H1 (cell line): Measurements from ENCODE around the gene GPR35. TPM values are rescaled to one million over a fixed set of nuclear protein-coding genes. Genes with fewer than 3 reads are reported as not detected.

ENCODE experiments used
- CTCF ChIA-PET: fragments of 300-600 bp; sonication (Branson Sonifier 250); formaldehyde crosslinking; loops from one replicate; lab custom pipeline; 2021; ENCODE audit not compliant: partially characterized antibody; lab: Charles Lee
- POLR2A ChIA-PET: fragments of 300-600 bp; sonication (Branson Sonifier 250); formaldehyde crosslinking; loops from one replicate; lab custom pipeline; 2021; ENCODE audit warnings: inconsistent platforms; ENCODE audit not compliant: partially characterized antibody; lab: Charles Lee
- DNase-seq, 2 experiments: peaks; one replicate each; pipeline versions ENCODE4 v3.0.0 to v3.0.0-alpha.2; 2010 to 2022; ENCODE audit warnings: low spot score in 2 of 2, low read depth in 1 of 2, mixed read lengths in 1 of 2
- FAIRE-seq: peaks from 2 replicates; lab custom pipeline; 2011; peaks lifted over from hg19 to GRCh38; lab: Jason Lieb, UNC
- H2AFZ ChIP-seq: 2 replicates; pipeline ENCODE4 v1.8.1; 2012; ENCODE audit warnings: low read length, inconsistent platforms
- H2AK5ac ChIP-seq: 2 replicates; pipeline ENCODE4 v1.6.1; 2013; ENCODE audit warnings: low read depth, low read length
- H2BK120ac ChIP-seq: replicated peaks from 2 replicates; pipeline ENCODE3; 2013; ENCODE audit warnings: low read depth, low read length, inconsistent platforms
- H2BK12ac ChIP-seq: 2 replicates; pipeline ENCODE4 v1.6.1; 2013; ENCODE audit warnings: low read depth, low read length
- H2BK15ac ChIP-seq: 2 replicates; pipeline ENCODE4 v1.6.1; 2013; ENCODE audit warnings: low read length
- H2BK20ac ChIP-seq: 2 replicates; pipeline ENCODE4 v1.6.1; 2013; ENCODE audit warnings: low read length
- H2BK5ac ChIP-seq: 2 replicates; pipeline ENCODE4 v1.6.1; 2013; ENCODE audit warnings: low read depth, low read length
- H3K14ac ChIP-seq: 2 replicates; pipeline ENCODE4 v1.6.1; 2013; ENCODE audit warnings: inconsistent platforms; ENCODE audit not compliant: insufficient read length
- H3K18ac ChIP-seq: 2 replicates; pipeline ENCODE4 v1.6.1; 2013; ENCODE audit warnings: low read length; ENCODE audit errors: extremely low read depth
- H3K23ac ChIP-seq: 2 replicates; pipeline ENCODE4 v1.6.1; 2013; ENCODE audit warnings: inconsistent platforms; ENCODE audit not compliant: insufficient read length
- H3K23me2 ChIP-seq: 2 replicates; pipeline ENCODE4 v1.6.1; 2013; ENCODE audit warnings: low read depth, low read length
- H3K27ac ChIP-seq: 2 replicates; pipeline ENCODE4 v1.6.1; 2011; ENCODE audit warnings: low read depth, low read length, inconsistent platforms
- H3K27me3 ChIP-seq, 4 experiments: replicated peaks in 1 of 4; 1 replicate in 1 of 4; 2 replicates in 3 of 4; pipeline versions ENCODE4 v1.6.1 to v1.8.1; 2011 to 2013; ENCODE audit warnings: low read length in 3 of 4, mild to moderate bottlenecking in 3 of 4, inconsistent platforms in 2 of 4, mixed read lengths in 2 of 4, moderate library complexity in 1 of 4; ENCODE audit not compliant: control insufficient read depth in 3 of 4, insufficient read depth in 3 of 4; ENCODE audit errors: extremely low read depth in 1 of 4
- H3K36me3 ChIP-seq, 4 experiments: 2 replicates each; pipeline versions ENCODE4 v1.6.1 to v1.8.1; 2011 to 2013; ENCODE audit warnings: mild to moderate bottlenecking in 4 of 4, low read length in 3 of 4, moderate library complexity in 2 of 4, control low read depth in 1 of 4, inconsistent platforms in 1 of 4; ENCODE audit not compliant: insufficient read depth in 4 of 4, control insufficient read depth in 2 of 4
- H3K4ac ChIP-seq: replicated peaks from 2 replicates; pipeline ENCODE3; 2013; ENCODE audit warnings: low read length, low read depth, mixed read lengths, inconsistent platforms; ENCODE audit not compliant: insufficient read length
- H3K4me1 ChIP-seq, 4 experiments: replicated peaks in 1 of 4; 1 replicate in 1 of 4; 2 replicates in 3 of 4; pipeline versions ENCODE4 v1.6.1 to v1.8.1; 2011 to 2013; ENCODE audit warnings: low read length in 3 of 4, inconsistent platforms in 2 of 4, mixed read lengths in 1 of 4; ENCODE audit not compliant: insufficient read depth in 4 of 4, control insufficient read depth in 3 of 4
- H3K4me2 ChIP-seq, 2 experiments: 2 replicates each; pipeline versions ENCODE4 v1.6.1 to v1.8.1; 2011 to 2013; ENCODE audit warnings: low read depth in 2 of 2, low read length in 2 of 2, control low read depth in 1 of 2, inconsistent platforms in 1 of 2, mild to moderate bottlenecking in 1 of 2; ENCODE audit not compliant: insufficient read depth in 1 of 2
- H3K4me3 ChIP-seq, 4 experiments: fragments of 200-600, 300-600 bp in 1 of 4; sonication (generic), shearing (Covaris generic), sonication (Bioruptor Twin) in 1 of 4; 2 replicates each; pipeline versions ENCODE4 v1.5.1 to v1.8.1; 2011 to 2016; ENCODE audit warnings: low read length in 4 of 4, low read depth in 3 of 4, control low read depth in 2 of 4, inconsistent platforms in 2 of 4, mild to moderate bottlenecking in 2 of 4, mixed read lengths in 1 of 4, moderate library complexity in 1 of 4; ENCODE audit not compliant: insufficient read depth in 2 of 4; ENCODE audit errors: extremely low read depth in 1 of 4
- H3K56ac ChIP-seq: replicated peaks from 2 replicates; pipeline ENCODE3; 2013; ENCODE audit warnings: low read depth, mild to moderate bottlenecking, mixed read lengths, low read length, inconsistent platforms; ENCODE audit not compliant: insufficient read length
- H3K79me1 ChIP-seq: 2 replicates; pipeline ENCODE4 v1.6.1; 2013; ENCODE audit warnings: low read depth, low read length, control low read depth
- H3K79me2 ChIP-seq, 2 experiments: 2 replicates each; pipeline versions ENCODE4 v1.6.1 to v1.8.1; 2012 to 2013; ENCODE audit warnings: low read length in 2 of 2, mild to moderate bottlenecking in 2 of 2, inconsistent platforms in 1 of 2; ENCODE audit not compliant: insufficient read depth in 2 of 2, control insufficient read depth in 1 of 2
- H3K9ac ChIP-seq, 4 experiments: replicated peaks in 1 of 4; 1 replicate in 1 of 4; 2 replicates in 3 of 4; pipeline versions ENCODE4 v1.6.1 to v1.8.1; 2011 to 2013; ENCODE audit warnings: low read depth in 3 of 4, low read length in 3 of 4, control low read depth in 2 of 4, mild to moderate bottlenecking in 2 of 4, moderate library complexity in 2 of 4, inconsistent platforms in 1 of 4; ENCODE audit errors: extremely low read depth in 1 of 4
- H3K9me3 ChIP-seq, 2 experiments: 2 replicates each; pipeline versions ENCODE4 v1.6.1 to v1.8.1; 2012 to 2013; ENCODE audit warnings: mild to moderate bottlenecking in 2 of 2, moderate library complexity in 2 of 2, control low read depth in 1 of 2, inconsistent platforms in 1 of 2, low read depth in 1 of 2, low read length in 1 of 2, mixed read lengths in 1 of 2; ENCODE audit not compliant: insufficient read depth in 2 of 2
- H4K20me1 ChIP-seq, 2 experiments: replicated peaks in 1 of 2; 2 replicates each; pipeline versions ENCODE3 to v1.8.1; 2011 to 2013; ENCODE audit warnings: inconsistent platforms in 2 of 2, low read length in 2 of 2, mild to moderate bottlenecking in 1 of 2; ENCODE audit not compliant: insufficient read depth in 2 of 2, control insufficient read depth in 1 of 2
- H4K5ac ChIP-seq: 2 replicates; pipeline ENCODE4 v1.6.1; 2013; ENCODE audit warnings: low read length, low read depth, mixed read lengths, inconsistent platforms; ENCODE audit not compliant: insufficient read length
- H4K8ac ChIP-seq: 2 replicates; pipeline ENCODE4 v1.8.0; 2013; ENCODE audit warnings: mild to moderate bottlenecking, moderate library complexity, low read length, inconsistent platforms; ENCODE audit not compliant: insufficient read depth; ENCODE audit errors: extremely low read depth
- H4K91ac ChIP-seq: replicated peaks from 2 replicates; pipeline ENCODE3; 2013; ENCODE audit warnings: low read length, mixed read lengths, inconsistent platforms; ENCODE audit not compliant: insufficient read length
- CHD2 ChIP-seq: IDR thresholded peaks from 2 replicates; pipeline ENCODE4 v1.6.1; 2012; ENCODE audit warnings: low read length, improper control_type of control experiment
- CTCF ChIP-seq, 3 experiments: IDR thresholded peaks; 1 replicate in 2 of 3; 2 replicates in 1 of 3; pipeline versions ENCODE4 v1.5.1 to v1.6.1; 2011; ENCODE audit warnings: low read length in 3 of 3, mild to moderate bottlenecking in 3 of 3, inconsistent platforms in 2 of 3, low read depth in 1 of 3, moderate library complexity in 1 of 3; ENCODE audit not compliant: insufficient read depth in 1 of 3; ENCODE audit errors: control extremely low read depth in 1 of 3
- E2F6 ChIP-seq: IDR thresholded peaks from 2 replicates; pipeline ENCODE4 v1.6.1; 2012; ENCODE audit warnings: inconsistent platforms
- EZH2 ChIP-seq: fragments of 200-600 bp; sonication (generic); IDR thresholded peaks from 2 replicates; pipeline ENCODE4 v1.7.1; 2012; ENCODE audit warnings: low read depth, mild to moderate bottlenecking, moderate library complexity, low read length, inconsistent platforms; ENCODE audit not compliant: severe bottlenecking
- GTF2F1 ChIP-seq: IDR thresholded peaks from 2 replicates; pipeline ENCODE4 v1.6.1; 2012; ENCODE audit warnings: low read depth, low read length, improper control_type of control experiment, borderline replicate concordance
- RBBP5 ChIP-seq: IDR thresholded peaks from 2 replicates; pipeline ENCODE4 v1.7.1; 2012; ENCODE audit warnings: low read depth, mild to moderate bottlenecking, inconsistent platforms, low read length, moderate library complexity, borderline replicate concordance
- SP2 ChIP-seq: IDR thresholded peaks from 2 replicates; pipeline ENCODE4 v1.6.1; 2012; ENCODE audit warnings: mild to moderate bottlenecking, low read length, inconsistent platforms
- YY1 ChIP-seq: IDR thresholded peaks from 2 replicates; pipeline ENCODE4 v1.6.1; 2011; ENCODE audit warnings: low read depth, mild to moderate bottlenecking, low read length
- WGBS, 2 experiments: shearing (Covaris generic) in 1 of 2; methylation state at CpG; one replicate each; pipeline versions ENCODE4 v1.1.6 to v1.1.7; 2013 to 2015; ENCODE audit warnings: low lambda C conversion rate in 2 of 2, mixed read lengths in 2 of 2, inconsistent platforms in 1 of 2, low coverage in 1 of 2, missing lambda C conversion rate in 1 of 2; ENCODE audit not compliant: insufficient replicate concordance in 2 of 2, insufficient coverage in 1 of 2, insufficient read length in 1 of 2; ENCODE audit errors: extremely low coverage in 1 of 2, missing lambda C conversion rate in 1 of 2; 5-methylcytosine and 5-hydroxymethylcytosine counted together
- polyA plus RNA-seq, 7 experiments: library from polyadenylated mRNA; depleted of rRNA in 3 of 7; stranded (reverse) in 5 of 7; unstranded in 2 of 7; fragments of >200 nt in 5 of 7; fragments of 200-250 nt in 2 of 7; gene quantifications; 1 replicate in 5 of 7; 2 replicates in 1 of 7; 4 replicates in 1 of 7; pipeline versions ENCODE4 v1.2.1 to v1.2.3, GENCODE V29; 2011 to 2013; ENCODE audit warnings: missing spikeins in 2 of 7, mixed read lengths in 2 of 7
- total RNA-seq: library from RNA; stranded (reverse); fragmentation: NEBNext Ultra II Directional; extraction: Animal tissue kit (Norgen Biotek cat#: 25700); gene quantifications from 2 replicates; pipeline ENCODE4 v1.2.1, GENCODE V29; 2021

Gene GPR35
- total and polyA plus RNA-seq, 2 of the 8 experiments (the other 6 are each of a cell fraction or from before 2014, with no cell fraction given), result 0.47 TPM; not detected in 1

GRCh38 chr2:240645346-240645745 is 20.1 kb downstream of the GPR35 start:
- H4K5ac ChIP-seq, result no peak overlapping the region
- no peak overlapping the region for H4K8ac ChIP-seq
- H3K4me2 ChIP-seq, result no peak overlapping the region
- no peak overlapping the region for H2AK5ac ChIP-seq
- H3K4me3 ChIP-seq, result no peak overlapping the region
- H2BK5ac ChIP-seq, result no peak overlapping the region
- POLR2A ChIA-PET, result no interaction called here
- H3K9ac ChIP-seq, result no peak overlapping the region
- H3K36me3 ChIP-seq, result no peaks in the 10 kb centered on the region
- H3K27me3 ChIP-seq, result peaks cover 0 to 4% (median 2%) of the 10 kb centered on the region in 4 experiments; a peak in 3 of 7 replicates
- TF ChIP-seq E2F6, result no peak
- TF ChIP-seq SP2, result no peak
- no peak for TF ChIP-seq GTF2F1
- no peak for TF ChIP-seq YY1
- TF ChIP-seq CHD2, result no peak
- TF ChIP-seq CTCF (IDR thresholded peaks at IDR 0.05; ENCODE audit: control extremely low read depth in 1 of 3, insufficient read depth in 1 of 3, low read depth in 1 of 3, low read length in 3 of 3), result no peak
- no peak for TF ChIP-seq EZH2
- no peak for TF ChIP-seq RBBP5
- H3K79me1 ChIP-seq, result no peaks in the 10 kb centered on the region
- H3K9me3 ChIP-seq, result no peaks in the 10 kb centered on the region
- H2AFZ ChIP-seq, result no peak overlapping the region
- no peak overlapping the region for H2BK12ac ChIP-seq
- no peak overlapping the region for H2BK120ac ChIP-seq
- H4K91ac ChIP-seq, result no peak overlapping the region
- H3K14ac ChIP-seq, result no peak overlapping the region
- no peaks in the 10 kb centered on the region for H3K79me2 ChIP-seq
- H4K20me1 ChIP-seq, result no peaks in the 10 kb centered on the region
- no peak overlapping the region for H3K23ac ChIP-seq
- no peak overlapping the region for H3K4ac ChIP-seq
- no peak overlapping the region for H2BK20ac ChIP-seq
- no peaks in the 10 kb centered on the region for H3K23me2 ChIP-seq
- DNase-seq (no peak), FAIRE-seq (no peak)
- CTCF ChIA-PET, result interaction anchor here (1.5 kb wide), 1 partner anchor 23 kb away, joined by 3 read pairs; no protein-coding TSS in a partner anchor
- no peak overlapping the region for H3K18ac ChIP-seq
- peaks cover 0 to 10% (median 6%) of the 10 kb centered on the region in 4 experiments; a peak in 5 of 7 replicates for H3K4me1 ChIP-seq
- H3K56ac ChIP-seq, result no peak overlapping the region
- no peak overlapping the region for H2BK15ac ChIP-seq
- 93% methylated on average over 6 of the region's 10 CpGs; no CpG with 5 or more reads in 1 of the 2 experiments for WGBS, 2 experiments
- H3K27ac ChIP-seq, result no peak overlapping the region
